WTC11 (cell line): ENCODE data around the gene TDRD10.

Experiments used
- ATF1 ChIP-seq: sonication (generic); formaldehyde crosslinking; IDR thresholded peaks from 2 replicates; pipeline ENCODE4 v1.8.1; 2023; ENCODE audit warnings: mild to moderate bottlenecking, moderate library complexity, missing genetic modification reagents
- CBFB ChIP-seq: sonication (generic); formaldehyde crosslinking; IDR thresholded peaks from 2 replicates; pipeline ENCODE4 v1.8.1; 2022; ENCODE audit warnings: mild to moderate bottlenecking, low read depth, missing genetic modification reagents
- CTCF ChIP-seq: fragments of 200-600 bp; IDR thresholded peaks from 2 replicates; pipeline ENCODE4 v1.8.0; 2022; ENCODE audit warnings: antibody characterized with exemption
- FOXP4 ChIP-seq: sonication (generic); formaldehyde crosslinking; IDR thresholded peaks from 2 replicates; pipeline ENCODE4 v1.8.0; 2022; ENCODE audit warnings: mild to moderate bottlenecking, missing genetic modification reagents
- HMGXB4 ChIP-seq: sonication (generic); formaldehyde crosslinking; IDR thresholded peaks from 2 replicates; pipeline ENCODE4 v1.8.1; 2023; ENCODE audit warnings: mild to moderate bottlenecking, moderate library complexity, missing genetic modification reagents
- MXD4 ChIP-seq: fragments of 250-450 bp; sonication (Bioruptor Pico); IDR thresholded peaks from 2 replicates; pipeline ENCODE4 v1.8.0; 2021; ENCODE audit warnings: mild to moderate bottlenecking, moderate library complexity, borderline replicate concordance
- TEAD4 ChIP-seq: sonication (generic); formaldehyde crosslinking; IDR thresholded peaks from 2 replicates; pipeline ENCODE4 v1.8.0; 2022; ENCODE audit warnings: mild to moderate bottlenecking, missing genetic modification reagents
- USF2 ChIP-seq: sonication (generic); formaldehyde crosslinking; IDR thresholded peaks from 2 replicates; pipeline ENCODE4 v1.8.1; 2023; ENCODE audit warnings: mild to moderate bottlenecking, missing genetic modification reagents, moderate library complexity
- ZNF281 ChIP-seq: sonication (generic); formaldehyde crosslinking; IDR thresholded peaks from 2 replicates; pipeline ENCODE4 v1.8.0; 2023; ENCODE audit warnings: mild to moderate bottlenecking, missing genetic modification reagents

GRCh38 chr1:154565876-154566275, 63.9 kb downstream of the TDRD10 start:
- no peak for TF ChIP-seq CBFB (CRISPR knock-in tag)
- TF ChIP-seq HMGXB4 (CRISPR knock-in tag): no peak
- no peak for TF ChIP-seq USF2 (CRISPR knock-in tag)
- no peak for TF ChIP-seq CTCF
- TF ChIP-seq ATF1 (CRISPR knock-in tag): no peak
- TF ChIP-seq TEAD4 (CRISPR knock-in tag): no peak
- no peak for TF ChIP-seq MXD4 (CRISPR knock-in tag)
- TF ChIP-seq ZNF281 (CRISPR knock-in tag): no peak
- TF ChIP-seq FOXP4 (CRISPR knock-in tag): no peak
